ENCODE results near the gene LZTS3.
"Not testable (repeated sequence)": the region's sequence is repeated elsewhere in the genome, so short reads cannot be mapped to it uniquely, and the experiment has no call there.

LZTS3 gene

GRCh38 chr20:3133155-3133554, 40.2 kb downstream of the LZTS3 start:
- no peak for TF ChIP-seq CTCF (IDR thresholded peaks at IDR 0.05; ENCODE audit: low read depth, low read length)
- peak; percentile 16 for DNase-seq (ENCODE audit: low read depth, low spot score)
- H3K4me3 ChIP-seq (ENCODE audit: low read depth, low read length) = no peak overlapping the region
- in situ Hi-C loops (cut with HindIII; ENCODE audit: low sequenced_read_pairs) = no loop called here

GRCh38 chr20:3130051-3130600, 43.2 kb downstream of the LZTS3 start:
- in situ Hi-C loops (cut with HindIII; ENCODE audit: low sequenced_read_pairs) = no loop called here
- TF ChIP-seq CTCF (IDR thresholded peaks at IDR 0.05; ENCODE audit: low read depth, low read length) = no peak
- H3K4me3 ChIP-seq (ENCODE audit: low read depth, low read length) = no peak overlapping the region
- no peak for DNase-seq (ENCODE audit: low read depth, low spot score)

GRCh38 chr20:3129094-3129493, 44.3 kb downstream of the LZTS3 start:
- no peak for TF ChIP-seq CTCF (IDR thresholded peaks at IDR 0.05; ENCODE audit: low read depth, low read length)
- DNase-seq (ENCODE audit: low read depth, low spot score) = no peak
- in situ Hi-C loops (cut with HindIII; ENCODE audit: low sequenced_read_pairs) = no loop called here
- no peak overlapping the region for H3K4me3 ChIP-seq (ENCODE audit: low read depth, low read length)

GRCh38 chr20:3128275-3128984, 44.9 kb downstream of the LZTS3 start:
- TF ChIP-seq CTCF (IDR thresholded peaks at IDR 0.05; ENCODE audit: low read depth, low read length) = no peak
- no peak overlapping the region for H3K4me3 ChIP-seq (ENCODE audit: low read depth, low read length)
- in situ Hi-C loops (cut with HindIII; ENCODE audit: low sequenced_read_pairs) = no loop called here
- no peak for DNase-seq (ENCODE audit: low read depth, low spot score)

GRCh38 chr20:3126527-3126859, 46.9 kb downstream of the LZTS3 start:
- in situ Hi-C loops (cut with HindIII; ENCODE audit: low sequenced_read_pairs) = no loop called here
- H3K4me3 ChIP-seq (ENCODE audit: low read depth, low read length) = no peak overlapping the region

GRCh38 chr20:3125776-3126526, 47.4 kb downstream of the LZTS3 start:
- DNase-seq (ENCODE audit: low read depth, low spot score); in situ Hi-C loops (cut with HindIII; ENCODE audit: low sequenced_read_pairs); H3K4me3 ChIP-seq (ENCODE audit: low read depth, low read length): not testable (repeated sequence)

More at GRCh38 chr20:3126527-3126859, 46.9 kb downstream of the LZTS3 start:
- no peak for DNase-seq (ENCODE audit: low read depth, low spot score)
- TF ChIP-seq CTCF (IDR thresholded peaks at IDR 0.05; ENCODE audit: low read depth, low read length) = no peak

- H3K4me3 ChIP-seq (ENCODE audit: low read depth, low read length); DNase-seq (ENCODE audit: low read depth, low spot score); in situ Hi-C loops (cut with HindIII; ENCODE audit: low sequenced_read_pairs): not testable (repeated sequence)
Measured at GRCh38 chr20:3124773-3125560, 48.4 kb downstream of the LZTS3 start.

GRCh38 chr20:3124163-3124562, 49.2 kb downstream of the LZTS3 start:
- H3K4me3 ChIP-seq (ENCODE audit: low read depth, low read length); in situ Hi-C loops (cut with HindIII; ENCODE audit: low sequenced_read_pairs); DNase-seq (ENCODE audit: low read depth, low spot score): not testable (repeated sequence)
